GM10266 (cell line): ENCODE measurements around the gene SPRN.

Source experiments
- DNase-seq: peaks from one replicate; pipeline ENCODE4 v3.0.0; 2012; ENCODE audit errors: extremely low spot score
- CTCF ChIP-seq: IDR thresholded peaks from 2 replicates; pipeline ENCODE4 v1.5.1; 2012; ENCODE audit warnings: mild to moderate bottlenecking, low read depth; ENCODE audit not compliant: control insufficient read depth, insufficient read depth; ENCODE audit errors: missing control alignments

The SPRN gene

GRCh38 chr10:133465191-133465949 is 40.9 kb upstream of the SPRN start:
- no peak for TF ChIP-seq CTCF
- DNase-seq, result no peak

GRCh38 chr10:133464582-133465031 is 40.2 kb upstream of the SPRN start:
- no peak for DNase-seq
- no peak for TF ChIP-seq CTCF

- no peak for TF ChIP-seq CTCF
- no peak for DNase-seq
These were observed 38.3 kb upstream of the SPRN start for GRCh38 chr10:133462512-133463305.

GRCh38 chr10:133461841-133462240 is 37.4 kb upstream of the SPRN start:
- no peak for DNase-seq
- no peak for TF ChIP-seq CTCF

GRCh38 chr10:133461027-133461426 is 36.6 kb upstream of the SPRN start:
- no peak for DNase-seq
- no peak for TF ChIP-seq CTCF

GRCh38 chr10:133460208-133460769 is 35.9 kb upstream of the SPRN start:
- DNase-seq, result no peak
- no peak for TF ChIP-seq CTCF
